Skin epidermis (tissue), 12 donors: Measurements from ENCODE around the gene ST7.

Experiments
- H3K27ac ChIP-seq, 21 experiments: fragments of 200-600 bp; sonication (generic) in 11 of 21; one replicate each; pipeline ENCODE4 v1.5.0; 2020; ENCODE audit warnings: mild to moderate bottlenecking in 3 of 21, inconsistent platforms in 2 of 21, moderate library complexity in 2 of 21
- H3K4me3 ChIP-seq, 7 experiments: fragments of 200-600 bp; sonication (generic) in 2 of 7; one replicate each; pipeline ENCODE4 v1.5.0; 2020; ENCODE audit warnings: inconsistent platforms in 2 of 7, mild to moderate bottlenecking in 2 of 7, moderate library complexity in 1 of 7

The ST7 gene

GRCh38 chr7:117045927-117046710 is 92.8 kb downstream of the ST7 start:
- no peak overlapping the region for H3K27ac ChIP-seq

GRCh38 chr7:117047496-117047895 is 94.2 kb downstream of the ST7 start:
- no peak overlapping the region for H3K4me3 ChIP-seq
- H3K27ac ChIP-seq = no peak overlapping the region

More at GRCh38 chr7:117045927-117046710, 92.8 kb downstream of the ST7 start:
- no peak overlapping the region for H3K4me3 ChIP-seq

GRCh38 chr7:117048114-117048866 is 95.0 kb downstream of the ST7 start:
- H3K27ac ChIP-seq = no peak overlapping the region

DNA sequence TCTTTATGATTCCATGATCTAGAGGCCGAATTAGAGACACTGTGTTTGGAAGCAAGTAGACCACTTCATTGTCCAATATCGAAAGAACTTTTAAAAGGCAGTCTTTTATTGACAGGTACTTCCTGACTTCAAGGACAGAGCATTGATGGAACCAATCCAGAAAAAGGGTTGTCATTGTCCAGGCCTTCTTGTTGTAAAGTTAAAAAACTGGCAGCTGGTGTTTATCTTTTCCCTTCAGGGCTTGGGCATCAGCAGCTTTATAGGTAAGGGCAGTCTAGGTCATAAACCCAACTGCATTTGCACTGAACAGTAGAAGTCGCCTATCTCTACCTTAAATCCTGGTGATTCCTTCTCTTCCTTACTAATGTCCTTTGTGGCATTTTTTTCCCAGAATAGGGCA is 95.6 kb downstream of the ST7 start:
- Histone ChIP-seq H3K27ac (no peak overlapping the region), H3K4me3 (no peak overlapping the region)

More at GRCh38 chr7:117048114-117048866, 95.0 kb downstream of the ST7 start:
- no peak overlapping the region for H3K4me3 ChIP-seq

GRCh38 chr7:117051808-117052207 is 98.5 kb downstream of the ST7 start:
- H3K27ac ChIP-seq = peak overlapping the region in 4 of 21 experiments; percentile 1 to 56 (median 4)
- no peak overlapping the region for H3K4me3 ChIP-seq

GRCh38 chr7:117053432-117053831 is 100.1 kb downstream of the ST7 start:
- H3K27ac ChIP-seq = no peak overlapping the region
- H3K4me3 ChIP-seq = no peak overlapping the region

- no peak overlapping the region for H3K27ac ChIP-seq
- H3K4me3 ChIP-seq = no peak overlapping the region
Measured at GRCh38 chr7:117061751-117062150, 108.5 kb downstream of the ST7 start.

DNA sequence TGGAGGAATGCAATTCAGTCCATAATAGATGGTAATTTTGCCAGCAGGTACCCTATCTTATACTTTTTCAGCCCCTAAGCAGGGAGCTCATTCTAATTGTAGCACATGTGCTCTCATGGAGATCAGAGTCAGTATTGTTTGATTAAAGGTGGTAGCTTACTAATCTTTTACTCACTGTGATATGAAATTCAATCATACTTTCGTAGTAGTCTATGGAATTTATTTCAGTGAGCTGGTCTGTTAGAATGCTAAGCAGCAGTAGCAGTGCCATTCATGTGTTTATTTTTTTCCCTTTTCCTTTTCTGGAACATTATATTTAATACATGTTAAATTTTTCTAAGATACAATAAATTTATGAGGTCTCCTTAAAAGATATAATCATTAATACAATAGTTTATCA is 109.0 kb downstream of the ST7 start:
- no peak overlapping the region for H3K27ac ChIP-seq
- H3K4me3 ChIP-seq = no peak overlapping the region

DNA sequence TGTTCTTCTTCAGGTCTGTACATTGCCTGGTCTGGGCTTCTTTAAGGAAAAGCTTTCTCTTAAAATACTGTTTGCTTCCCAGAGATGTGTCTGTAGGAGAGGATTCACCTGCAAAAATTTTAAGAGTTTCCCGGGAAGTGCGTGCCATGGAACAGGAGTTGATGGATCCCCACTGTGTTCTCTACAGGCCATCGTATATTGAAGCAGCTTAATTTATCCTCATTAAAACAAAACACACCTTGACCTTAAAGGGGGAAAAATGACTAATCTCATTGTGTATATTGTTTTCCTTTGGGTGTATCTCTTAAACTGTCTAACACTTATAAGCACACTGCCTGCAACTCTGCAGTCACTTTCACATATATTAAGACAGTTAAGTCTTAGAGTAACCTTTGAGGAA is 111.4 kb downstream of the ST7 start:
- Histone ChIP-seq H3K4me3 (no peak overlapping the region), H3K27ac (no peak overlapping the region)

GRCh38 chr7:117065571-117066150 is 112.4 kb downstream of the ST7 start:
- Histone ChIP-seq H3K4me3 (no peak overlapping the region), H3K27ac (no peak overlapping the region)

DNA sequence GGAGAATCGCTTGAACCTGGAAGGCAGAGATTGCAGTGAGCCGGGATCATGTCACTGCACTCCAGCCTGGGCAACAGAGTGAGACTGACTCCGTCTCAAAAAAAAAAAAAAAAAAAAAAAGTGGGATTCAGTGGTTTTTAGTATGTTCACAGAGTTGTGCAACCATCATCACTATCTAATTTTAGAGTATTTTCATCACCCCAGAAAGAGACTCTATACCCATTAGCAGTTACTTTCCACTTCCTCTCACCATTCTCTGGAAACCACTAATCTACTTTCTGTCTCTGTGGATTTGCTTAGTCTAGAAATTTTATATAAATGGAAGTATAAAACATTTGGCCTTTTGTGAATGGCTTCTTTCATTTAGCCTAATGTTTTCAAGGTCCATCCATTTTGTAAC is 113.4 kb downstream of the ST7 start:
- Histone ChIP-seq H3K27ac (no peak overlapping the region), H3K4me3 (no peak overlapping the region)

DNA sequence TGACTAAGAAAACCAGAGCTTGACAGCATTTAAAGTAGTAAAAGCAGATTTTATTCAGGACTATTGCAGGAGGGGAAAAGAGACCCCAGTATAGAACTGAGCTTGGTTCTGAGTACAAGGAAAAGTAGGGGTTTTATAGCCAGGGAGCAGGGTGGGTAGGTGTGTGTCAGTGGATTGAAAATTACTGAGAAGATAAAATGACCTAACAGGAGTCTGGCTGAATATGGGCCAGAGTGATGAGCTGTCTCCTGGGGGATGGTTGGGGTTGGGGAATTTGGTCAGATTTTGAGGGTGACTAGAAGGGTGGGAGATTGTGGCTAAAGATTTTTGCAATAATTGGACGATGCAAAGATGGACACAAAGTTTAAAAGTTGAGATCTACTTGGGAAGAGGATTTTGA is 114.0 kb downstream of the ST7 start:
- Histone ChIP-seq H3K4me3 (no peak overlapping the region), H3K27ac (no peak overlapping the region)

DNA sequence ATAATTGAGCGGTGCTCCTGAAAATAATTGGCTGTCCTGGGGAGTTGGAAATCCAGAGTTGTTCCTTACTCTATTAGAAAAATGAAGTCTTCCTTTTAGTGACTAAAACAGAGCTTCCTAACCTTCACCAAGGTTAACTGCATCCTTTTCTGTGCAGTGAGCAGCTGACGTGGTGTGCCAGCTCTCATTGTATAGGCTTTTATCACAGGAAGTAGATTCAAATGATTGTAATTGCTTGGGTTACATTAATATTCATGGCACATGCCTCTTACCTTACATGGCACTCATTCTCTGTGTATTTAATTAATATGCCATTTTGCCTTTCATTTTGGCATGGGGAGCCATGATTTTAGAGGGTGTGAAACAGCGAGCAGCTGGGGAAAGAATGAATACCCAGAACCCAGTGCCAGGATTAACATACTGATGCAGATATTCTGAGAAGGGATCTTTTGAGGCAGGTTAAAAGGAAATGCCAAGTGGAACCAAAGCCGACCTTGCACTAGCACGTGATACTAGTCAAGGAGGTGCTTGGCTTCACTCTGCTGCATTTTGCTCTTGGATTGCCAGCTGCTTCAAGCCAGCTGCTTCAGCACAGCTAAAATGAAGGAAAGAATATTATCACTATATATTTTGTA is 115.3 kb downstream of the ST7 start:
- Histone ChIP-seq H3K27ac (peak overlapping the region in 1 of 21 experiments; percentile 12), H3K4me3 (peak overlapping the region in 1 of 7 experiments; percentile 0)

- H3K4me3 ChIP-seq = no peak overlapping the region
- H3K27ac ChIP-seq = no peak overlapping the region
Measured at GRCh38 chr7:117069379-117069778, 116.1 kb downstream of the ST7 start.

- H3K27ac ChIP-seq = no peak overlapping the region
- H3K4me3 ChIP-seq = no peak overlapping the region
Measured at GRCh38 chr7:117071551-117071950, 118.2 kb downstream of the ST7 start.

DNA sequence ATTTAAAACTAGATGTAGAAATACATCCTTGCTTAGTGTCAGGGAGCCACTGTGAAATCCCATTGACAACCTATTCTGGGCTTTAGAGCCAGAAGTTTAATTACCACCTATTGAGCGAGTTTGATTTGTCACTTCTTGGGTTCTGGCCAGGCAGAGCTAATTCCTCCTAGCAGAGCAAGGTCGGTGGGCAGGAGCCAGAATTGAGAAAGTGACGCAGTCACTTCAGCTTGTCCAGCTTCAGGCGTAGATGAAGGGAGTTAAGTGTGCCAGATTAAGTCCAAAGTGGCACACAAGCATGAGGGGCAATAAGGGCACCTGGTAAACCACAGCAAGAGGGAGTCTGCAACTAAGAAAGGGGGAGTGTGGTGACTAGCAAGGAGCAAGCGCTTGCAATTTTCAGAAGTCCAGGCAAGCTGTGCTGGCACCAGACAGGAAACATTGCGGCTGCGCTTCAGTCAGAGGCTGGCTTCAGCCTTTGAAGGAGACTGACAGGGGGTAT is 119.4 kb downstream of the ST7 start:
- H3K4me3 ChIP-seq = no peak overlapping the region
- peak overlapping the region in 7 of 21 experiments; percentile 25 to 69 (median 36) for H3K27ac ChIP-seq

- Histone ChIP-seq H3K4me3 (no peak overlapping the region), H3K27ac (no peak overlapping the region)
Measured at GRCh38 chr7:117074378-117074777, 121.1 kb downstream of the ST7 start.

- no peak overlapping the region for H3K27ac ChIP-seq
- H3K4me3 ChIP-seq = no peak overlapping the region
Measured at GRCh38 chr7:117075934-117076333, 122.6 kb downstream of the ST7 start.

DNA sequence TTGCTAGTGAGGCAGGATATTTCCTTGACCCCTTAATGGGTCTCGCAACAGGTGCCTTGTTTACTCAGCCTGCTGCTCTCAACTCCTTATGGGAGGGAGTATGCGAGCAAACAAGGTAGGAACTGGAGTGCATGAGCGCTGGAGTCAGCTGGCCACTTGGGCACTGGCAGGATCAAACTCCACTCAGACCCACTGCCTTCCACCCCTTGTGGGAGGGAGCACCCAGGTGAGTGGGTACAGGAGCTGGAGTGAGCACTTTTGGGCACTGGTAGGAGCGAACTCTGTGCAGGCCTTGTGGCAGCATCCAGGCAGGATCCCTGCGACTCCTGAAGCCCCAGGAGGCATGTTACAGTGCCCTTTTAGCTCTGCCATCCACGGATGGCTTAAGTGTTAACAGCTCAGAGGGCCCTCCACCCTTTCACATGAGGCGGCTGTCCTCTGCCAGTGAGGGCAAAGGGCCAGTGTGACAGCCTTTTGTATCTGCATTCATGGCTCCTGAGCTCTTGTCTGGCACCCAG is 123.2 kb downstream of the ST7 start:
- no peak overlapping the region for H3K4me3 ChIP-seq
- H3K27ac ChIP-seq = no peak overlapping the region

- Histone ChIP-seq H3K4me3 (no peak overlapping the region), H3K27ac (no peak overlapping the region)
Measured at GRCh38 chr7:117077658-117078057, 124.4 kb downstream of the ST7 start.
